ENCODE measurements around the gene SSTR4. TPM values are rescaled to one million over a fixed set of nuclear protein-coding genes. Genes with fewer than 3 reads are reported as not detected.

Gene SSTR4
- total RNA-seq, 2 experiments from 2014 or later = not detected

DNA sequence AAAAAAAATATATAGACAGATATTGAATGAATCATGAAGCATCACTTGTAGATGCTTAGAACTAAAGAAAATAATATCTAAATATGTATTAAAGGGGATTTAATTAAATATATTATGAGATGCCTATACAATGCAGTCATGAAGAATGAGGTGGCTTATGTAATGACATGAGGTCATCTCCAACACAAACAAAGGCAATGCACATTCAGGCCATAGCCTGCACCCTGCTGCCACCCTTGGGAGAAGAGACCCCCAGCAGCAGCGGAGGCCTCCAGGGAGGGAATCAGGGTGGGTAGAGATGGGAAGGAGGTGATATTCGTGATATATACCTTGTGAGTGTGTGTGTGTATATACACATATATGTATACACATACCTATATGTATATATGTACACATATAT, 26.4 kb upstream of the SSTR4 start:
- Histone ChIP-seq H3K9me2 (ENCODE audit: insufficient read depth, low read length) (no peaks in the 10 kb centered on the region), H3K4me3 (ENCODE audit: low read depth, low read length, poor library complexity, severe bottlenecking) (no peak overlapping the region), H3K4me1 (ENCODE audit: insufficient read depth, low read length, poor library complexity, severe bottlenecking) (no peaks in the 10 kb centered on the region), H2AFZ (ENCODE audit: low read length) (no peak overlapping the region), H3K9me3 (ENCODE audit: low read length) (no peaks in the 10 kb centered on the region), H3K36me3 (ENCODE audit: insufficient read depth, low read length) (no peaks in the 10 kb centered on the region), H4K20me1 (ENCODE audit: insufficient read depth, low read length) (no peaks in the 10 kb centered on the region), H3K79me2 (ENCODE audit: insufficient read depth, low read depth, low read length) (no peaks in the 10 kb centered on the region), H3K27ac (ENCODE audit: low read depth, low read length, poor library complexity, severe bottlenecking) (no peak overlapping the region), H3K4me2 (ENCODE audit: low read length) (no peak overlapping the region)
- TF ChIP-seq EZH2phosphoT487 (IDR thresholded peaks at IDR 0.05; ENCODE audit: borderline replicate concordance, low read depth, low read length) = no peak
- TF ChIP-seq, protein P1, sequence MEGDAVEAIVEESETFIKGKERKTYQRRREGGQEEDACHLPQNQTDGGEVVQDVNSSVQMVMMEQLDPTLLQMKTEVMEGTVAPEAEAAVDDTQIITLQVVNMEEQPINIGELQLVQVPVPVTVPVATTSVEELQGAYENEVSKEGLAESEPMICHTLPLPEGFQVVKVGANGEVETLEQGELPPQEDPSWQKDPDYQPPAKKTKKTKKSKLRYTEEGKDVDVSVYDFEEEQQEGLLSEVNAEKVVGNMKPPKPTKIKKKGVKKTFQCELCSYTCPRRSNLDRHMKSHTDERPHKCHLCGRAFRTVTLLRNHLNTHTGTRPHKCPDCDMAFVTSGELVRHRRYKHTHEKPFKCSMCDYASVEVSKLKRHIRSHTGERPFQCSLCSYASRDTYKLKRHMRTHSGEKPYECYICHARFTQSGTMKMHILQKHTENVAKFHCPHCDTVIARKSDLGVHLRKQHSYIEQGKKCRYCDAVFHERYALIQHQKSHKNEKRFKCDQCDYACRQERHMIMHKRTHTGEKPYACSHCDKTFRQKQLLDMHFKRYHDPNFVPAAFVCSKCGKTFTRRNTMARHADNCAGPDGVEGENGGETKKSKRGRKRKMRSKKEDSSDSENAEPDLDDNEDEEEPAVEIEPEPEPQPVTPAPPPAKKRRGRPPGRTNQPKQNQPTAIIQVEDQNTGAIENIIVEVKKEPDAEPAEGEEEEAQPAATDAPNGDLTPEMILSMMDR (conservative IDR thresholded peaks at IDR 0.05; ENCODE audit: low read length) = no peak
- CTCF ChIA-PET (ENCODE audit: unreplicated experiment) = no interaction called here
- DNase-seq (ENCODE audit: low spot score) = no peak
- intact Hi-C loops (cut with micrococcal nuclease; ENCODE audit: unreplicated experiment) = no loop called here
- POLR2A ChIA-PET = no interaction called here
- no TSS peak for BruUV-seq (replicated peaks)

- intact Hi-C loops (cut with micrococcal nuclease; ENCODE audit: unreplicated experiment) = no loop called here
- TF ChIP-seq, protein P1 (conservative IDR thresholded peaks at IDR 0.05; ENCODE audit: low read length) = no peak
- TF ChIP-seq EZH2phosphoT487 (IDR thresholded peaks at IDR 0.05; ENCODE audit: borderline replicate concordance, low read depth, low read length) = no peak
- Histone ChIP-seq H3K27ac (ENCODE audit: low read depth, low read length, poor library complexity, severe bottlenecking) (no peak overlapping the region), H3K79me2 (ENCODE audit: insufficient read depth, low read depth, low read length) (no peaks in the 10 kb centered on the region), H3K4me2 (ENCODE audit: low read length) (no peak overlapping the region), H3K9me2 (ENCODE audit: insufficient read depth, low read length) (no peaks in the 10 kb centered on the region), H3K9me3 (ENCODE audit: low read length) (no peaks in the 10 kb centered on the region), H3K4me3 (ENCODE audit: low read depth, low read length, poor library complexity, severe bottlenecking) (no peak overlapping the region), H4K20me1 (ENCODE audit: insufficient read depth, low read length) (no peaks in the 10 kb centered on the region), H2AFZ (ENCODE audit: low read length) (no peak overlapping the region), H3K4me1 (ENCODE audit: insufficient read depth, low read length, poor library complexity, severe bottlenecking) (no peaks in the 10 kb centered on the region), H3K36me3 (ENCODE audit: insufficient read depth, low read length) (no peaks in the 10 kb centered on the region)
- DNase-seq (ENCODE audit: low spot score) = no peak
- no TSS peak for BruUV-seq (replicated peaks)
- ChIA-PET POLR2A (no interaction called here), CTCF (ENCODE audit: unreplicated experiment) (no interaction called here)
These were observed 25.5 kb upstream of the SSTR4 start for GRCh38 chr20:23009636-23010035.

DNA sequence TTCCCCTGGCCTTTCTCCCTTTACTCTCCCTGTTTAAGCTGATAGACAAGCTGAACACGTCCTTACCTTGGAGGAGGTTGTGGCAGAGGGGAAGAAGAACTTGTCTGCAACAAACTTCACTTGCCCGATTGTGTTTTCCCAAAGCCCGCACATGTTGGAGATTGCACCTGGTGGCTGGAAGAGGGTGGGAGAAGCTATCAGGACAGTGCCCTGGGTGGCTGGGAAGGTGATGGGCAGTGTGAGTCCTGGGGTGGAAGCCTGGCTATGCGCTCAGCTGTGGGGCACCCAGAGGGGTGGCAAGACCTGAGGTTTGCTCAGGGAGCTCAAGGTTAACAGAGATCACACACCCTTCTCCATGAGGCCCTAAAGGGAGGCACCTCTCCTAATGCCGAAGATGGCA, 25.0 kb upstream of the SSTR4 start:
- no TSS peak for BruUV-seq (replicated peaks)
- H4K20me1 ChIP-seq (ENCODE audit: insufficient read depth, low read length) = no peaks in the 10 kb centered on the region
- no peak for DNase-seq (ENCODE audit: low spot score)
- no peak overlapping the region for H2AFZ ChIP-seq (ENCODE audit: low read length)
- H3K9me3 ChIP-seq (ENCODE audit: low read length) = no peaks in the 10 kb centered on the region
- no peaks in the 10 kb centered on the region for H3K79me2 ChIP-seq (ENCODE audit: insufficient read depth, low read depth, low read length)
- TF ChIP-seq, protein P1 (conservative IDR thresholded peaks at IDR 0.05; ENCODE audit: low read length) = no peak
- TF ChIP-seq EZH2phosphoT487 (IDR thresholded peaks at IDR 0.05; ENCODE audit: borderline replicate concordance, low read depth, low read length) = no peak
- H3K4me2 ChIP-seq (ENCODE audit: low read length) = no peak overlapping the region
- no peak overlapping the region for H3K4me3 ChIP-seq (ENCODE audit: low read depth, low read length, poor library complexity, severe bottlenecking)
- POLR2A ChIA-PET = no interaction called here
- H3K27ac ChIP-seq (ENCODE audit: low read depth, low read length, poor library complexity, severe bottlenecking) = no peak overlapping the region
- no peaks in the 10 kb centered on the region for H3K4me1 ChIP-seq (ENCODE audit: insufficient read depth, low read length, poor library complexity, severe bottlenecking)
- intact Hi-C loops (cut with micrococcal nuclease; ENCODE audit: unreplicated experiment) = no loop called here
- CTCF ChIA-PET (ENCODE audit: unreplicated experiment) = no interaction called here
- no peaks in the 10 kb centered on the region for H3K9me2 ChIP-seq (ENCODE audit: insufficient read depth, low read length)
- H3K36me3 ChIP-seq (ENCODE audit: insufficient read depth, low read length) = no peaks in the 10 kb centered on the region
